Fibroblast of the aortic adventitia (primary cell): ENCODE results near the gene GM2A. TPM values are rescaled to one million over a fixed set of nuclear protein-coding genes. Genes with fewer than 3 reads are reported as not detected.
A peak's percentile ranks its signal among the peaks of the same experiment; 100 is the strongest.

ENCODE experiments used
- DNase-seq: peaks from one replicate; pipeline ENCODE4 v3.0.0-alpha.2; 2010; ENCODE audit warnings: low read depth
- H3K4me3 ChIP-seq: 2 replicates; pipeline ENCODE4 v1.5.1; 2011; ENCODE audit warnings: low read depth, mild to moderate bottlenecking, control low read depth, low read length, moderate library complexity
- total RNA-seq: library from RNA; depleted of rRNA; stranded (reverse); fragments of >200 nt; gene quantifications from 2 replicates; pipeline ENCODE4 v1.2.3, GENCODE V29; 2012; ENCODE audit warnings: low replicate concordance
- TF ChIP-seq, protein P1 (sequence below): IDR thresholded peaks from 2 replicates; pipeline ENCODE4 v1.5.1; 2011; ENCODE audit warnings: mild to moderate bottlenecking, low read length, control low read depth, inconsistent platforms; ENCODE audit not compliant: insufficient read depth

Gene GM2A
- 26.2 and 42.6 TPM in 2 replicates for total RNA-seq

DNA sequence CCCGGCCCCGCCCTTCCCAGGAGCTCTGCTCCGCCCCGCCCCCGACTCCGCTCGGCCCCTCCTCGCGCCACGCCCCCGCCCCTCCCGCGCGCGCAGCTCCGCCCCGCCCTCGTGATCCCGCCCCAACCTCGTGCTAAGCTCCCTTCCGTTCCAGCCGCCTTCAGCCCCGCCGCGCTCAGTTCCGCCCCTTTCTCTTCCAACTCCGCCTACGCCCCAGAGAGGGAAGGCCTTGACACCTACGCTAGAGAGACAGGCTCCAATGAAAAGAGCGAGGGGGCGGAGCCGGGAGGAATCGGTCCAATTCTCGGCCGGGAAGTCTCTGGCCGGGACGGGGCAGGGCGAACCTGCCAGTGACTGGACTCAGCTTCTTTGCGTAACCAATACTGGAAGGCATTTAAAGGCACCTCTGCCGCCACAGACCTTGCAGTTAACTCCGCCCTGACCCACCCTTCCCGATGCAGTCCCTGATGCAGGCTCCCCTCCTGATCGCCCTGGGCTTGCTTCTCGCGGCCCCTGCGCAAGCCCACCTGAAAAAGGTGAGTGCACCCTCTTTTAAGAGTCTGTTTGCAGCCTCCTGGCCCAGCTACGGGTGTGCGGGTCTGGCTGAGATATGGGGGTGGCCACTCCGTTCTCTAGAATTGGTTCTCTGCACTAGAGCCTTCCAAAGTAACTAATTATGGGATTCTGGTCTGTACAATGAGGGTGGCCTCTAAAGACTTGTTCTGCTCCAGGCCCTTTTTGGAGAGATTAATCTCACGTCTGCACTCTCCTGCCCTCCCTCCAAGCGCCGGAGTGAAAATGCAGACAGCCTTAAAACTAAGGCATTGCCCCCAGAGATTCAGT, at the start of gene GM2A:
Gene GM2A (plus strand): TSS at position 424 of the 843 bp plus-strand sequence. CDS start 32 bp downstream, at position 456.
- peak; percentile 99 for DNase-seq
- H3K4me3 ChIP-seq: peak within 1 kb of the TSS; percentile 90
- TF ChIP-seq, protein P1, sequence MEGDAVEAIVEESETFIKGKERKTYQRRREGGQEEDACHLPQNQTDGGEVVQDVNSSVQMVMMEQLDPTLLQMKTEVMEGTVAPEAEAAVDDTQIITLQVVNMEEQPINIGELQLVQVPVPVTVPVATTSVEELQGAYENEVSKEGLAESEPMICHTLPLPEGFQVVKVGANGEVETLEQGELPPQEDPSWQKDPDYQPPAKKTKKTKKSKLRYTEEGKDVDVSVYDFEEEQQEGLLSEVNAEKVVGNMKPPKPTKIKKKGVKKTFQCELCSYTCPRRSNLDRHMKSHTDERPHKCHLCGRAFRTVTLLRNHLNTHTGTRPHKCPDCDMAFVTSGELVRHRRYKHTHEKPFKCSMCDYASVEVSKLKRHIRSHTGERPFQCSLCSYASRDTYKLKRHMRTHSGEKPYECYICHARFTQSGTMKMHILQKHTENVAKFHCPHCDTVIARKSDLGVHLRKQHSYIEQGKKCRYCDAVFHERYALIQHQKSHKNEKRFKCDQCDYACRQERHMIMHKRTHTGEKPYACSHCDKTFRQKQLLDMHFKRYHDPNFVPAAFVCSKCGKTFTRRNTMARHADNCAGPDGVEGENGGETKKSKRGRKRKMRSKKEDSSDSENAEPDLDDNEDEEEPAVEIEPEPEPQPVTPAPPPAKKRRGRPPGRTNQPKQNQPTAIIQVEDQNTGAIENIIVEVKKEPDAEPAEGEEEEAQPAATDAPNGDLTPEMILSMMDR: no peak

DNA sequence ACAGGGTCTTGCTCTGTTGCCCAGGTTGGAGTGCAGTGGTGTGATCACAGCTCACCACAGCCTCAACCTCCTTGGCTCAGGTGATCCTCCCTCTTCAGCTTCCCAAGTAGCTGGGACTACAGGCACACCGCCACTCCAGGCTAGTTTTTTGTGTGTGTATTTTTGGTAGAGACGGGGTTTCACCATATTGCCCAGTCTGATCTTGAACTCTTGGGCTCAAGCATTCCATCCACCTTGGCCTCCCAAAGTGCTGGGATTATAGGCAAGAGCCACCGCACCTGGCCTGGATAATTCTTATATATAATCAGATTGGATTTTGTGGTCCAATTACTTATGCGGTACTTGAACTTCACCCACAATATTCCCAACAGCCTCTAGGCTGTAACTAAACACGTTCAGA, 48.9 kb upstream of the GM2A start:
- H3K4me3 ChIP-seq: no peak overlapping the region
- DNase-seq: no peak
- TF ChIP-seq, protein P1: no peak

DNA sequence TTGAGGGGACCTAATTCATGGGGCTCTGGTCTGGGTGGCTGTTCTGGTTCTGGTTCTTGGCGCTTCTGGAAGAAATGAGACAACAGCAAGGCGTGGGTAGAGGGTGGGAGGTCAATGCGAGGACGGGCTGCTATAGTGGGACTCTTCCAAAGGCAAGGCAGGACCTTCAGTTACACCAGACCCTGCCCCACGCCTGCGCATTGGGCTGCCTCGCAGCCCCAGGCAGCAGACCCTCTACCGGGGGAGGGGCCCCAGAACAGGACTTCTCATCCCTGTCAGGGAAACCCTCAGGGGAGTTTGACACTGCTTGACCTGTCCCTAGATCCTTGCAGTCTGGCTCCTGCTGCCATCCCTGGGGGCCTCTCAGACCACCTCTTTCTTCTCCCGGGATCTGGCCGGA, 47.6 kb upstream of the GM2A start:
- H3K4me3 ChIP-seq: no peak overlapping the region
- no peak for DNase-seq
- TF ChIP-seq, protein P1: no peak

DNA sequence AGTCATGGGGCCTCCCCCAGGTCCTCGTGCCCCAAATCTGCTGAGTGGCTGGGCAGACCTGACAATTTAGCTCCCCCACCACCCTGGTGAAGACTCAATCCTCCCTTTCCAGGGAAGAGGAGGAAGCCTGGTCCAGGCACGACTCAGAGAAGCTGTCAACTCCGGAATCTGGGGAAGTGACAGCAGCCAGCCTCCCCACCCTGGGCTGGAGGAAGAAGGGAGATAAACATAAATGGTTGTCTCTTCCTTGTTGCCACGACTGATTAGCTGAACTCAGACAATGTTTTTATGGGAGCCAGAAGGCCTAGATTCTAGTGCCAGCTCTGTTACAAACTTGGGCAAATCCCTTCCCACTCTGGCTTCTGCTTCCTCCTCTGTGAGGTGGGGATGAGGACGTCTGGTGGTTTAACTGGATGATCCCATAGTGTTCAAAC, 44.5 kb upstream of the GM2A start:
- TF ChIP-seq, protein P1: no peak
- H3K4me3 ChIP-seq: no peak overlapping the region
- DNase-seq: peak; percentile 31

DNA sequence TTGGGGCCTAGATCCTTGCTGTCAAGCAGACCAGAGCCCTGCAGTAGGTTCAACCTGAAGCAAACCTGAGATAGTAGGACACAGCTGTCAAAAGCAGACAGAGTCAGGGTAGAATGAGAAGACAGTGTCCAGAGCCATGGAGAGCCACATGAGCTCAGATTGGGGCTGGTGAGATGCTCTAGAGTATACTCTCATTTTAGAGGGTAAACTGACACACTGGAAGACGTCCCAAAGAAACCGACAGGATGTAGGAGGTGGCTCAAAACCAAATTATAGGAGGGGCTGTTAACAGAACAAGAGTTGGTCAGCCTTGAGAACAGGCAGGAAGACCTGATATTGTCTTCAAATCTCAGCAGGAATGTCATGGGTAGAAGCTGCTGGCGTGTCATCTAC, 40.6 kb upstream of the GM2A start:
- DNase-seq: no peak
- TF ChIP-seq, protein P1: no peak
- H3K4me3 ChIP-seq: no peak overlapping the region

DNA sequence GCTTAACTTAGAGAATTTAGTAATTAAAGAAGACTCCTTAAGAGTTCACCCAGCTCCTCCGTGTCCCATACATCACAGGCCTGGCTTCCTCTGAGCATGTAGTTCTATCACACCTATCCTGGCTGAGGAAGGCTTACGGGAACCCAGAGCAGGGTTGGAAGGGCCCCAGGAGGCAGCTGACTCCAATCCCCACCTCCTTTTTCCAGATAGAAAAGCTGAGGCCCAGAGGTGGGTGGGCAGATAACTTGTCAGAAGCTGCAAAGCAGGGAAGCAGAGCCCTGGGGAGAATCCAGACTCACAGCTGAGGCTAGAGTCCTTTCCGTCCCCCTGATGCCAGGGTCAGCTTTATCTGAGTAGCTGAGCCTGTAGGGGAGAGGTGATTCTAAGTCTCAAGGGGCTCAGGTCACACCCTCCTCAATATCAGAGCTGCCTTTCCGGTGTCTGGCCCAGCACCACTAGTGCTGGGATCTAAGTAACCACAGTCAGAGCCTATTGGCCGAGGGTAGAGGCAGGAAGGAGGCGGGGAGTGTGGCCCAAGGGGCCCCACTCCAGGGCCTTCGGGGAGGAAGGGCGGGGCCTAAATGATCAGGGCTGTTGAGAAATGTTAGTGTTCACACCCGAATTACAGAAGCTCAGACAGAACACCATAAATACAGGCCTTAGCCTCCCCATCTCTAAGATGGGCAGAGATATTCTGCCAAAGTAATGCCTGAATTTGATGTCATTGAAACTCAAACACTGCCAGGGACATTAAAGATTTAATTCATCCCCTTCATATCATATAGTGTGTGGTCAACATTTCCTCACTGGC, 39.0 kb upstream of the GM2A start:
- no peak overlapping the region for H3K4me3 ChIP-seq
- peak; percentile 71 for DNase-seq
- TF ChIP-seq, protein P1: no peak
